Measurements from ENCODE around the gene SOCS4. TPM values are rescaled to one million over a fixed set of nuclear protein-coding genes. Genes with fewer than 3 reads are reported as not detected.

SOCS4 gene
- polyA plus RNA-seq, 1 experiment = 11.1 TPM

- POLR2A ChIA-PET = no interaction called here
- no peak for DNase-seq (ENCODE audit: low read depth, low spot score)
- TF ChIP-seq, protein P1, sequence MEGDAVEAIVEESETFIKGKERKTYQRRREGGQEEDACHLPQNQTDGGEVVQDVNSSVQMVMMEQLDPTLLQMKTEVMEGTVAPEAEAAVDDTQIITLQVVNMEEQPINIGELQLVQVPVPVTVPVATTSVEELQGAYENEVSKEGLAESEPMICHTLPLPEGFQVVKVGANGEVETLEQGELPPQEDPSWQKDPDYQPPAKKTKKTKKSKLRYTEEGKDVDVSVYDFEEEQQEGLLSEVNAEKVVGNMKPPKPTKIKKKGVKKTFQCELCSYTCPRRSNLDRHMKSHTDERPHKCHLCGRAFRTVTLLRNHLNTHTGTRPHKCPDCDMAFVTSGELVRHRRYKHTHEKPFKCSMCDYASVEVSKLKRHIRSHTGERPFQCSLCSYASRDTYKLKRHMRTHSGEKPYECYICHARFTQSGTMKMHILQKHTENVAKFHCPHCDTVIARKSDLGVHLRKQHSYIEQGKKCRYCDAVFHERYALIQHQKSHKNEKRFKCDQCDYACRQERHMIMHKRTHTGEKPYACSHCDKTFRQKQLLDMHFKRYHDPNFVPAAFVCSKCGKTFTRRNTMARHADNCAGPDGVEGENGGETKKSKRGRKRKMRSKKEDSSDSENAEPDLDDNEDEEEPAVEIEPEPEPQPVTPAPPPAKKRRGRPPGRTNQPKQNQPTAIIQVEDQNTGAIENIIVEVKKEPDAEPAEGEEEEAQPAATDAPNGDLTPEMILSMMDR (IDR thresholded peaks at IDR 0.05; ENCODE audit: low read depth, low read length) = no peak
- Histone ChIP-seq H3K9me3 (ENCODE audit: control insufficient read depth, insufficient read depth, low read length) (no peaks in the 10 kb centered on the region), H3K27ac (ENCODE audit: low read depth, low read length) (no peak overlapping the region), H3K27me3 (ENCODE audit: control insufficient read depth, insufficient read depth, low read length) (no peaks in the 10 kb centered on the region), H3K4me3 (ENCODE audit: low read depth, low read length) (no peak overlapping the region)
- CTCF ChIA-PET = interaction anchor here (1.5 to 5.3 kb wide), 3 partner anchors 10 to 72 kb away, joined by 4 to 88 read pairs (median 7); no protein-coding TSS in a partner anchor
Measured at GRCh38 chr14:55088356-55088755, 61.3 kb downstream of the SOCS4 start.

DNA sequence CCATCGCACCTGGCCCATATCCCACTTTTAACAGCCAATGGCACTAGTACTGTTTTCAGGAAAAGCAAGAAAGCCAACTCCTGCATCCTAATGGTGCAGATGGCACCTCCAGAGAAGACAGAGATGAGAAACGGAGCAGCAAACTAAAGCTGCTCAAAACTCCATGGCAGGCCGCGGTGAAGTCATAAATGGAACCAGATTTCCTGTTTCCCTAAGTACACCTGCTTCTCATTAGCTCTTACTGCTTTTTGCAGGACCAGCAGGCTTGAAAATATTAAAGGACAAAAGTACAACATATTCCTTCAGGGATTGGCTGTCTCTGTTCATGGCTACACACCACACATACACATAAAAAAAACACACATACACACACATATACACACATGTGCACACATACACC is 65.3 kb downstream of the SOCS4 start:
- POLR2A ChIA-PET = interaction anchor here (0.6 to 1.2 kb wide), 2 partner anchors 37 to 69 kb away, joined by 4 to 6 read pairs; partner anchors contain the start of gene LGALS3
- H3K27ac ChIP-seq (ENCODE audit: low read depth, low read length) = no peak overlapping the region

DNA sequence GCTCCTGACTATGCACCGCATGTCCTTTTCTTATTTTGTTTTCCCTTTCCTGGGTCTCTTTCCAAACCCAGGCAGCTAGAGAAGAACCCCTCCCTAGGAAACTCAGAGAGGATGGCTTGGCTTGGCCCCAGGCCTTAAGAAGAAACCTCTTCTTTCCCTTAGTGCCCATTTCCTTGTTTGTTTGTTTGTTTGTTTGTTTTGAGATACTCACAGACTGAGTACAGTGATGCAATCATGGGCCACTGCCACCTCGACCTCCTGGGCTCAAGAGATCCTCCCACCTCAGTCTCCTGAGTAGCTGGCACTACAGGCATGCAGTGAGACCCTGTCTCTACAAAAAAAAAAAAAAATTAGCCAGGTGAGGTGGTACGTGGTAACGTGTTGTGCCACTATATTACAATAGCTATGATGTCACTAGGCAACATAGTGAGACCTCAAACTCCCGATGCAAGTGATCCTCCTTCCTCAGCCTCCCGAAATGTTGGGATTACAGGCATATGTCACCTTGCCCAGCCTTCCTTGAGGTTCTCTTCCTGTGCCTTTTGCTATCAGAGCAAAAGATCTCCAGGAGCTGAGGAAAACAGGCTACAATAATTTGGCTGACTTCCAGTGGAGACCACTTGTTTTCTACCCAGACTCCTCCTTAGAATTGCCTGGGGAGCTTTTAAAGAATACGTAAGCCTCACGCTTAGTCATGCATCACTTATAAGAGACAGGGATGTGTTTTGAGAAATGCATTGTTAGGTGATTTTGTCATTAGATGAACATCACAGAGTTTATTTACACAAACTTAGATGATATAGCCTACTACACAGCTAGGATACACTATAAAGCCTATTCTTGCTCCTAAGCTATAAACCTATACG is 67.5 kb downstream of the SOCS4 start:
- H3K27ac ChIP-seq (ENCODE audit: low read depth, low read length) = peak overlapping the region; percentile 65
- ChIA-PET CTCF (interaction anchor here (0.9 to 4.4 kb wide), 2 partner anchors 43 to 65 kb away, joined by 3 to 45 read pairs; partner anchors contain the start of gene MAPK1IP1L), POLR2A (interaction anchor here (0.6 to 1.3 kb wide), 3 partner anchors 9 to 43 kb away, joined by 3 to 7 read pairs (median 6); no protein-coding TSS in a partner anchor)

More for the DNA sequence above, 65.3 kb downstream of the SOCS4 start:
- no peak overlapping the region for H3K4me3 ChIP-seq (ENCODE audit: low read depth, low read length)
- TF ChIP-seq, protein P1 (IDR thresholded peaks at IDR 0.05; ENCODE audit: low read depth, low read length) = no peak
- no peaks in the 10 kb centered on the region for H3K9me3 ChIP-seq (ENCODE audit: control insufficient read depth, insufficient read depth, low read length)
- no peak for DNase-seq (ENCODE audit: low read depth, low spot score)
- no peaks in the 10 kb centered on the region for H3K27me3 ChIP-seq (ENCODE audit: control insufficient read depth, insufficient read depth, low read length)
- CTCF ChIA-PET = interaction anchor here (0.6 to 4.4 kb wide), 3 partner anchors 41 to 74 kb away, joined by 3 to 45 read pairs (median 3); no protein-coding TSS in a partner anchor

DNA sequence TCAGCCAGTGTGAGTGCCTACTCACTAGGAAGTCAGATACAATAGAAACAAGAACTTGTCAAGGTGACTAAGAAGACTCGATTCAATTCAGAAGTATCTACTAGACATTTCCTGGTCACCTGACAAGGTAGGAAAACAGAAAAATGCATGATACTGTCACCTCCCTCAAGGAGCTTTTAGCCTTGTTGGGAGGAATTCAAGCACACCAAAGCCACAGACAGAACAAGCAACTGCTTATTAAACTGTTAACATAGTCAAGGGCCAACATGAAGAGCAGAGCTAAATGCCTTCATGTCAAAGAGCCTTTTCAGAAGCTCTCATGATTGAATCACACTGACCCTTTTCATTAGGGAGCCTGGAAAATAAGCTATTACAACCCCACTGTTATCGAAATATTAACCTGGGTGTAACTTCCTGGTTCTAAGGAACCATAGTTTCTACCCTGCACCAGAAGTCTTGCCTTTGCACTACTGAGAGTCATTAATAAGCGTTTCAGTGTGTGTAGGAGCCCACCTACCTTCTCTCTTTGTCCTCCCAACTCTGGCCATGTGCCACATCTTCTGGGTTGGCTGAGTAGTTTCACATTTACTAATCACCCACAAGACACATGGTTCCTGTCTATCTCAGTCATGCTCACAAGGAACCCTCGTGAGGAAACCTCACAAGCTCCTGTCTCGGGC is 71.0 kb downstream of the SOCS4 start:
- no peak overlapping the region for H3K27ac ChIP-seq (ENCODE audit: low read depth, low read length)
- H3K9me3 ChIP-seq (ENCODE audit: control insufficient read depth, insufficient read depth, low read length) = no peaks in the 10 kb centered on the region
- ChIA-PET CTCF (interaction anchor here (1.1 kb wide), 1 partner anchor 63 kb away, joined by 3 read pairs; no protein-coding TSS in a partner anchor), POLR2A (no interaction called here)
- DNase-seq (ENCODE audit: low read depth, low spot score) = no peak
- H3K27me3 ChIP-seq (ENCODE audit: control insufficient read depth, insufficient read depth, low read length) = no peaks in the 10 kb centered on the region
- TF ChIP-seq, protein P1 (IDR thresholded peaks at IDR 0.05; ENCODE audit: low read depth, low read length) = no peak
- H3K4me3 ChIP-seq (ENCODE audit: low read depth, low read length) = no peak overlapping the region

More for the DNA sequence above, 67.5 kb downstream of the SOCS4 start:
- peak; percentile 23 for DNase-seq (ENCODE audit: low read depth, low spot score)
- Histone ChIP-seq H3K4me3 (ENCODE audit: low read depth, low read length) (no peak overlapping the region), H3K27me3 (ENCODE audit: control insufficient read depth, insufficient read depth, low read length) (no peaks in the 10 kb centered on the region), H3K9me3 (ENCODE audit: control insufficient read depth, insufficient read depth, low read length) (no peaks in the 10 kb centered on the region)
- TF ChIP-seq, protein P1 (IDR thresholded peaks at IDR 0.05; ENCODE audit: low read depth, low read length) = no peak

Data from AG04450 (cell line).